ENCODE data around the gene AP1AR.
"Not testable (repeated sequence)": the region's sequence is repeated elsewhere in the genome, so short reads cannot be mapped to it uniquely, and the experiment has no call there.

The AP1AR gene

GRCh38 chr4:112206431-112206830 is 25.2 kb upstream of the AP1AR start:
- Histone ChIP-seq H4K8ac (ENCODE audit: low read depth, low read length) (no peak overlapping the region), H3K23ac (ENCODE audit: low read length) (no peak overlapping the region), H2AFZ (ENCODE audit: insufficient read depth, low read length, poor library complexity) (no peak overlapping the region), H3K18ac (ENCODE audit: low read length) (no peak overlapping the region), H2AK5ac (ENCODE audit: low read length) (no peak overlapping the region), H3K79me2 (ENCODE audit: control insufficient read depth, insufficient read depth, low read length, poor library complexity) (no peaks in the 10 kb centered on the region), H2BK5ac (ENCODE audit: low read depth, low read length, poor library complexity) (no peak overlapping the region), H3K14ac (ENCODE audit: low read length) (no peak overlapping the region), H3K27me3 (ENCODE audit: insufficient read depth, low read length) (no peaks in the 10 kb centered on the region), H4K12ac (ENCODE audit: low read depth, low read length) (no peak overlapping the region), H2BK12ac (ENCODE audit: low read length) (no peak overlapping the region), H3K4me3 (ENCODE audit: low read depth, low read length) (no peak overlapping the region), H4K91ac (ENCODE audit: low read depth, low read length) (no peak overlapping the region), H3K4me2 (ENCODE audit: low read length) (no peak overlapping the region), H3K27ac (ENCODE audit: low read depth, low read length) (no peak overlapping the region), H2BK120ac (ENCODE audit: insufficient read depth, low read length, poor library complexity) (no peak overlapping the region), H3K9ac (ENCODE audit: low read length) (no peak overlapping the region), H3K79me1 (ENCODE audit: low read length) (no peaks in the 10 kb centered on the region), H3K36me3 (ENCODE audit: control insufficient read depth in 1 of 2, insufficient read depth in 2 of 2, low read length in 2 of 2) (no peaks in the 10 kb centered on the region), H3K4ac (ENCODE audit: low read depth, low read length) (no peak overlapping the region), H3K9me3 (ENCODE audit: insufficient read depth, low read depth, low read length) (no peaks in the 10 kb centered on the region), H3K4me1 (ENCODE audit: control insufficient read depth in 1 of 2, insufficient read depth in 2 of 2, low read length in 2 of 2) (no peaks in the 10 kb centered on the region)
- no peak for DNase-seq
- WGBS (ENCODE audit: extremely low coverage, insufficient coverage, insufficient read length) = no CpG with 5 or more reads among the region's 2 CpGs

GRCh38 chr4:112208137-112209095 is 23.2 kb upstream of the AP1AR start:
- not testable (repeated sequence) for H3K79me2 ChIP-seq (ENCODE audit: control insufficient read depth, insufficient read depth, low read length, poor library complexity); H3K36me3 ChIP-seq (ENCODE audit: control insufficient read depth in 1 of 2, insufficient read depth in 2 of 2, low read length in 2 of 2); H3K79me1 ChIP-seq (ENCODE audit: low read length); H2BK5ac ChIP-seq (ENCODE audit: low read depth, low read length, poor library complexity); H3K27ac ChIP-seq (ENCODE audit: low read depth, low read length); H3K27me3 ChIP-seq (ENCODE audit: insufficient read depth, low read length); H2AFZ ChIP-seq (ENCODE audit: insufficient read depth, low read length, poor library complexity); H4K8ac ChIP-seq (ENCODE audit: low read depth, low read length); H3K4me1 ChIP-seq (ENCODE audit: control insufficient read depth in 1 of 2, insufficient read depth in 2 of 2, low read length in 2 of 2); H3K4me2 ChIP-seq (ENCODE audit: low read length); H4K91ac ChIP-seq (ENCODE audit: low read depth, low read length); H3K14ac ChIP-seq (ENCODE audit: low read length); H4K12ac ChIP-seq (ENCODE audit: low read depth, low read length); H3K4ac ChIP-seq (ENCODE audit: low read depth, low read length); H3K23ac ChIP-seq (ENCODE audit: low read length); H2AK5ac ChIP-seq (ENCODE audit: low read length); H3K9ac ChIP-seq (ENCODE audit: low read length); H3K4me3 ChIP-seq (ENCODE audit: low read depth, low read length); DNase-seq; H3K9me3 ChIP-seq (ENCODE audit: insufficient read depth, low read depth, low read length); H2BK120ac ChIP-seq (ENCODE audit: insufficient read depth, low read length, poor library complexity); H3K18ac ChIP-seq (ENCODE audit: low read length); H2BK12ac ChIP-seq (ENCODE audit: low read length)
- no CpG with 5 or more reads among the region's 7 CpGs for WGBS (ENCODE audit: extremely low coverage, insufficient coverage, insufficient read length)

GRCh38 chr4:112210777-112211176 is 20.8 kb upstream of the AP1AR start:
- Histone ChIP-seq H2BK12ac (ENCODE audit: low read length) (no peak overlapping the region), H2BK5ac (ENCODE audit: low read depth, low read length, poor library complexity) (no peak overlapping the region), H2BK120ac (ENCODE audit: insufficient read depth, low read length, poor library complexity) (no peak overlapping the region), H3K4me3 (ENCODE audit: low read depth, low read length) (no peak overlapping the region), H3K4me2 (ENCODE audit: low read length) (no peak overlapping the region), H3K79me1 (ENCODE audit: low read length) (no peaks in the 10 kb centered on the region), H3K4ac (ENCODE audit: low read depth, low read length) (no peak overlapping the region), H4K8ac (ENCODE audit: low read depth, low read length) (no peak overlapping the region), H3K36me3 (ENCODE audit: control insufficient read depth in 1 of 2, insufficient read depth in 2 of 2, low read length in 2 of 2) (no peaks in the 10 kb centered on the region), H4K91ac (ENCODE audit: low read depth, low read length) (no peak overlapping the region), H3K9me3 (ENCODE audit: insufficient read depth, low read depth, low read length) (no peaks in the 10 kb centered on the region), H3K18ac (ENCODE audit: low read length) (no peak overlapping the region), H3K4me1 (ENCODE audit: control insufficient read depth in 1 of 2, insufficient read depth in 2 of 2, low read length in 2 of 2) (no peaks in the 10 kb centered on the region), H3K79me2 (ENCODE audit: control insufficient read depth, insufficient read depth, low read length, poor library complexity) (no peaks in the 10 kb centered on the region), H4K12ac (ENCODE audit: low read depth, low read length) (no peak overlapping the region), H3K27ac (ENCODE audit: low read depth, low read length) (no peak overlapping the region), H2AK5ac (ENCODE audit: low read length) (no peak overlapping the region), H3K9ac (ENCODE audit: low read length) (no peak overlapping the region), H3K23ac (ENCODE audit: low read length) (no peak overlapping the region), H3K27me3 (ENCODE audit: insufficient read depth, low read length) (no peaks in the 10 kb centered on the region), H2AFZ (ENCODE audit: insufficient read depth, low read length, poor library complexity) (no peak overlapping the region), H3K14ac (ENCODE audit: low read length) (no peak overlapping the region)
- DNase-seq = no peak
- WGBS (ENCODE audit: extremely low coverage, insufficient coverage, insufficient read length) = no CpG with 5 or more reads among the region's 1 CpG

GRCh38 chr4:112213091-112213490 is 18.5 kb upstream of the AP1AR start:
- no peak overlapping the region for H4K12ac ChIP-seq (ENCODE audit: low read depth, low read length)
- H3K79me1 ChIP-seq (ENCODE audit: low read length) = no peaks in the 10 kb centered on the region

More at GRCh38 chr4:112213091-112213490, 18.5 kb upstream of the AP1AR start:
- H4K8ac ChIP-seq (ENCODE audit: low read depth, low read length) = no peak overlapping the region
- no peak overlapping the region for H2AFZ ChIP-seq (ENCODE audit: insufficient read depth, low read length, poor library complexity)
- no peak overlapping the region for H3K4me3 ChIP-seq (ENCODE audit: low read depth, low read length)
- H3K4me2 ChIP-seq (ENCODE audit: low read length) = no peak overlapping the region
- H3K27ac ChIP-seq (ENCODE audit: low read depth, low read length) = no peak overlapping the region
- no peaks in the 10 kb centered on the region for H3K4me1 ChIP-seq (ENCODE audit: control insufficient read depth in 1 of 2, insufficient read depth in 2 of 2, low read length in 2 of 2)
- no peak overlapping the region for H3K18ac ChIP-seq (ENCODE audit: low read length)
- H3K4ac ChIP-seq (ENCODE audit: low read depth, low read length) = no peak overlapping the region
- H2BK12ac ChIP-seq (ENCODE audit: low read length) = no peak overlapping the region
- H4K91ac ChIP-seq (ENCODE audit: low read depth, low read length) = no peak overlapping the region
- no peak overlapping the region for H3K23ac ChIP-seq (ENCODE audit: low read length)
- H2BK120ac ChIP-seq (ENCODE audit: insufficient read depth, low read length, poor library complexity) = no peak overlapping the region
- no peaks in the 10 kb centered on the region for H3K27me3 ChIP-seq (ENCODE audit: insufficient read depth, low read length)
- no peak overlapping the region for H3K9ac ChIP-seq (ENCODE audit: low read length)
- H2BK5ac ChIP-seq (ENCODE audit: low read depth, low read length, poor library complexity) = no peak overlapping the region
- no peak overlapping the region for H2AK5ac ChIP-seq (ENCODE audit: low read length)
- WGBS (ENCODE audit: extremely low coverage, insufficient coverage, insufficient read length) = no CpG with 5 or more reads among the region's 2 CpGs
- no peak overlapping the region for H3K14ac ChIP-seq (ENCODE audit: low read length)
- no peak for DNase-seq
- no peaks in the 10 kb centered on the region for H3K9me3 ChIP-seq (ENCODE audit: insufficient read depth, low read depth, low read length)
- no peaks in the 10 kb centered on the region for H3K36me3 ChIP-seq (ENCODE audit: control insufficient read depth in 1 of 2, insufficient read depth in 2 of 2, low read length in 2 of 2)
- H3K79me2 ChIP-seq (ENCODE audit: control insufficient read depth, insufficient read depth, low read length, poor library complexity) = no peaks in the 10 kb centered on the region
